Thyroid gland (tissue), 4 donors: Measurements from ENCODE around the gene A1CF. TPM values are rescaled to one million over a fixed set of nuclear protein-coding genes. Genes with fewer than 3 reads are reported as not detected.

Experiments used
- DNase-seq, 2 donors: peaks; one replicate each; pipeline ENCODE4 v3.0.0-alpha.2; 2019
- H3K27ac ChIP-seq, 3 donors: fragments of 200-600 bp; sonication (generic); 1 replicate in 2 of 3; 2 replicates in 1 of 3; pipeline ENCODE4 v1.5.1; 2016 to 2019; ENCODE audit warnings: mild to moderate bottlenecking in 1 of 3, moderate library complexity in 1 of 3
- H3K27me3 ChIP-seq: fragments of 200-600 bp; sonication (generic); one replicate; pipeline ENCODE4 v1.5.1; 2019
- H3K36me3 ChIP-seq, 2 donors: fragments of 200-600 bp; sonication (generic); one replicate each; pipeline ENCODE4 v1.5.1; 2016 to 2019
- H3K4me1 ChIP-seq, 2 donors: fragments of 200-600 bp; sonication (generic); one replicate each; pipeline ENCODE4 v1.5.1; 2017 to 2019
- H3K4me3 ChIP-seq, 3 donors: fragments of 200-600 bp; sonication (generic); replicated peaks in 1 of 3; 1 replicate in 2 of 3; 2 replicates in 1 of 3; pipeline ENCODE4 v1.5.1; 2016; ENCODE audit warnings: mild to moderate bottlenecking in 1 of 3
- H3K9me3 ChIP-seq: fragments of 200-600 bp; sonication (generic); one replicate; pipeline ENCODE4 v1.5.1; 2017
- POLR2A ChIP-seq, 2 donors: fragments of 450-650 bp; IDR thresholded peaks; one replicate each; pipeline ENCODE4 v1.6.1; 2017; ENCODE audit warnings: antibody characterized with exemption in 2 of 2, mild to moderate bottlenecking in 2 of 2, moderate library complexity in 1 of 2
- WGBS, 2 donors: methylation state at CpG; one replicate each; pipeline ENCODE4 v1.1.5; 2017; 5-methylcytosine and 5-hydroxymethylcytosine counted together
- intact Hi-C: fragments of 100-400 bp; cut with DNase I; formaldehyde crosslinking; loops from one replicate; pipeline ENCODE4 v1.15.1; 2023
- total RNA-seq, 4 donors: library from RNA; depleted of rRNA; stranded (reverse); fragments of >200 nt; gene quantifications; one replicate each; pipeline ENCODE4 v1.2.3, GENCODE V29; 2016
- TF ChIP-seq, protein P1 (sequence below), 6 experiments: fragments of 200-600 bp in 3 of 6; fragments of 450-650 bp in 3 of 6; sonication (generic) in 3 of 6; IDR thresholded peaks; one replicate each; pipeline ENCODE4 v1.5.1; 2016 to 2019; ENCODE audit warnings: antibody characterized with exemption in 6 of 6, mild to moderate bottlenecking in 2 of 6, inconsistent platforms in 1 of 6, moderate library complexity in 1 of 6

A1CF gene
- total RNA-seq, 4 donors from 2014 or later = not detected

DNA sequence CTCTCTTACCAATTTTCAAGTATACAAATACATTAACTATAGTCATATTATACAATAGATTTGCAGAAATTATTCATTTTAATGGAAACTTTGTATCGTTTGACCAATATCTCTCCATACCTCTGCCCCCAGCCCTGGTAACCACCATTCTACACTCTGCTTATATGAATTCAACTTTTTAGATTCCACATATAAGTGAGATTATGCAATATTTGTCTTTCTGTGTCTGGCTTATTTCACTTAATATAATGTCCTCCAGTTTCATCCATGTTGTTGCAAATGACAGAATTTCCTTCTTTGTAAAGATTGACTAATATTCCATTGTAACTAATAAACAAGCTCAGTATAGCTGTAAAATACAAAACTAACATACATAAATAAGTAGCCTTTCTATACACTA lies 55.4 kb downstream of the A1CF start:
- DNase-seq = no peak
- no peaks in the 10 kb centered on the region for H3K4me1 ChIP-seq
- H3K4me3 ChIP-seq = no peak overlapping the region
- intact Hi-C loops = no loop called here
- no peaks in the 10 kb centered on the region for H3K27me3 ChIP-seq
- H3K9me3 ChIP-seq = no peaks in the 10 kb centered on the region
- 93 to 95% methylated on average over 1 of the region's 1 CpG for WGBS, 2 donors
- TF ChIP-seq POLR2A (IDR thresholded peaks at IDR 0.05) = no peak
- TF ChIP-seq, protein P1, sequence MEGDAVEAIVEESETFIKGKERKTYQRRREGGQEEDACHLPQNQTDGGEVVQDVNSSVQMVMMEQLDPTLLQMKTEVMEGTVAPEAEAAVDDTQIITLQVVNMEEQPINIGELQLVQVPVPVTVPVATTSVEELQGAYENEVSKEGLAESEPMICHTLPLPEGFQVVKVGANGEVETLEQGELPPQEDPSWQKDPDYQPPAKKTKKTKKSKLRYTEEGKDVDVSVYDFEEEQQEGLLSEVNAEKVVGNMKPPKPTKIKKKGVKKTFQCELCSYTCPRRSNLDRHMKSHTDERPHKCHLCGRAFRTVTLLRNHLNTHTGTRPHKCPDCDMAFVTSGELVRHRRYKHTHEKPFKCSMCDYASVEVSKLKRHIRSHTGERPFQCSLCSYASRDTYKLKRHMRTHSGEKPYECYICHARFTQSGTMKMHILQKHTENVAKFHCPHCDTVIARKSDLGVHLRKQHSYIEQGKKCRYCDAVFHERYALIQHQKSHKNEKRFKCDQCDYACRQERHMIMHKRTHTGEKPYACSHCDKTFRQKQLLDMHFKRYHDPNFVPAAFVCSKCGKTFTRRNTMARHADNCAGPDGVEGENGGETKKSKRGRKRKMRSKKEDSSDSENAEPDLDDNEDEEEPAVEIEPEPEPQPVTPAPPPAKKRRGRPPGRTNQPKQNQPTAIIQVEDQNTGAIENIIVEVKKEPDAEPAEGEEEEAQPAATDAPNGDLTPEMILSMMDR (IDR thresholded peaks at IDR 0.05) = no peak
- no peak overlapping the region for H3K27ac ChIP-seq
- no peaks in the 10 kb centered on the region for H3K36me3 ChIP-seq

DNA sequence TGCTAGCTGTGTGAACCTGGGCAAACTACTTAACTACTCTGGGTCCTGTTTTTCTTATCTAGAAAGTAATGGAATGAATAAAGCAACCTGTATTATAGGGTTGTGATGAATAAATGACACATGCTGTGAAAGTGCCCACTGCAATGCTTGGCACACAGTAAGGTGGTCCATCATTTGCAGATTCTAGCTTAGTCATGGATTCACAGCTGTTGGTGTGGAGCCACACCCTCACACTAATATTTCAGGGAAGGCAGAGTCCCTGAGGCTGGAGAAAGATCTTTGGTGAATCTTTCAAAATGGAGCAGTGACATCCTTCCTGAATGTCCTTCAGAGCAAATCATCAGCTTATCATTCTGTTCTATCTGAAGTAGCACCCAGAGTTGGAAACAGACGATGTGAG lies 60.6 kb downstream of the A1CF start:
- Histone ChIP-seq H3K4me1 (no peaks in the 10 kb centered on the region), H3K9me3 (no peaks in the 10 kb centered on the region), H3K36me3 (no peaks in the 10 kb centered on the region), H3K27ac (no peak overlapping the region), H3K27me3 (no peaks in the 10 kb centered on the region), H3K4me3 (no peak overlapping the region)
- intact Hi-C loops = no loop called here
- TF ChIP-seq, protein P1 (IDR thresholded peaks at IDR 0.05) = no peak
- no peak for TF ChIP-seq POLR2A (IDR thresholded peaks at IDR 0.05)
- no peak for DNase-seq
- 81 to 95% methylated on average over 1 of the region's 1 CpG for WGBS, 2 donors

DNA sequence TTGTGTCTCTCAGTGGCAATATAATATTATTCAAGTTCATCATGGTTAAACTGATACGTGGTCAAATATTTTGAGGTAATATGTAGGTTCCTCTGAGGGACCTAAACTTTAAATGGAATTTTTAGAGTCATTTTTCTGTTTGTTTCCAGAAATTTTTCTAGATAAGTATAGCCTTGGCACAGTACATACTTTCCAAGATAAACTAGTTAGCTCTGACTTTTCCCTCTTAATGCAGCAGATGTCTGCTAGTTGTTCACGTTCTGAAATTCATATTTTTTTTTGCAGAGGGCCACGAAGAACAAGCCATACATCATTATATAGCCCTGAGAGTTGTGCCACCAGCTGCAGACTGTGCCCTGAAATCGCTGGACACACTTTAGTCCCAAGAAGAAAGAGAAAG lies 61.6 kb downstream of the A1CF start:
- no peaks in the 10 kb centered on the region for H3K27me3 ChIP-seq
- no peak for DNase-seq

DNA sequence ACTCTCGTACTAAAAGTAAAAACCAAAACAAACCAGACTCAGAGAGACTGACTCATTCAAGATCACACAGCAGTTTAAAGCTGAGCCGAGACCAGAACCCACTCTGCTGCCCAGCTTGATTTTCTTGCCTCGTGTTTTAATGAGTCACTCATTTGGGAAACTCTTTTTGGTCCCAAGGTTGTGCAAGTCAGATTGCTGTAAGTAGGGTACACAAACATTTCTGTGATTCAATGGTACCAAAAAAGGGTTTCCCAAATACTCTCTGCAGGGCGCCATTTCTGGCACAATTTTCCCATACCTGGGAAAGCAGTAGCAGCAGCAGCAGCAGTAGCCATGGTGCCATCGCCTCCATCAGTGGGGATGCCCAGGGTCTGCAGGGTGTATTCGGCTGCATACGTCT lies 75.8 kb downstream of the A1CF start:
- 85 to 93% methylated on average over 7 of the region's 7 CpGs for WGBS, 2 donors

More for the DNA sequence above, 61.6 kb downstream of the A1CF start:
- Histone ChIP-seq H3K4me1 (no peaks in the 10 kb centered on the region), H3K4me3 (no peak overlapping the region), H3K36me3 (no peaks in the 10 kb centered on the region), H3K27ac (no peak overlapping the region), H3K9me3 (no peaks in the 10 kb centered on the region)
- TF ChIP-seq, protein P1 (IDR thresholded peaks at IDR 0.05) = no peak
- TF ChIP-seq POLR2A (IDR thresholded peaks at IDR 0.05) = no peak
- whole genome bisulfite sequencing, 2 donors = 44 to 55% methylated on average over 4 of the region's 4 CpGs
- intact Hi-C loops = no loop called here

More for the DNA sequence above, 75.8 kb downstream of the A1CF start:
- intact Hi-C loops = no loop called here
- no peak for TF ChIP-seq POLR2A (IDR thresholded peaks at IDR 0.05)
- TF ChIP-seq, protein P1 (IDR thresholded peaks at IDR 0.05) = no peak
- no peaks in the 10 kb centered on the region for H3K36me3 ChIP-seq
- H3K4me1 ChIP-seq = peaks cover 5 to 18% of the 10 kb centered on the region in 2 donors
- H3K4me3 ChIP-seq = no peak overlapping the region
- no peak overlapping the region for H3K27ac ChIP-seq
- no peaks in the 10 kb centered on the region for H3K27me3 ChIP-seq
- no peaks in the 10 kb centered on the region for H3K9me3 ChIP-seq
- DNase-seq = no peak
